ENCODE measurements around the gene SHC3.

GRCh38 chr9:89165341-89165740 is 13.3 kb downstream of the SHC3 start:
- TF ChIP-seq CTCF (IDR thresholded peaks at IDR 0.05; ENCODE audit: extremely low read depth in 1 of 2, insufficient read depth in 1 of 2, low read depth in 1 of 2, low read length in 2 of 2), result no peak
- TF ChIP-seq MAX (IDR thresholded peaks at IDR 0.05; ENCODE audit: insufficient read depth, insufficient read length), result no peak
